H1 (cell line): ENCODE measurements around the gene NSG2. TPM values are rescaled to one million over a fixed set of nuclear protein-coding genes. Genes with fewer than 3 reads are reported as not detected.

Source experiments
- BACH1 ChIP-seq: IDR thresholded peaks from 2 replicates; pipeline ENCODE4 v1.6.1; 2012; ENCODE audit warnings: low read length, improper control_type of control experiment
- GTF2F1 ChIP-seq: IDR thresholded peaks from 2 replicates; pipeline ENCODE4 v1.6.1; 2012; ENCODE audit warnings: low read depth, low read length, improper control_type of control experiment, borderline replicate concordance
- KDM4A ChIP-seq: IDR thresholded peaks from one replicate; pipeline ENCODE4 v1.7.1; 2012; ENCODE audit warnings: low read depth, mild to moderate bottlenecking, moderate library complexity, low read length, inconsistent platforms; ENCODE audit not compliant: severe bottlenecking
- POLR2AphosphoS5 ChIP-seq: IDR thresholded peaks from 2 replicates; pipeline ENCODE4 v1.6.1; 2011; ENCODE audit warnings: low read depth, low read length
- RAD21 ChIP-seq, 2 experiments: IDR thresholded peaks in 1 of 2; conservative IDR thresholded peaks in 1 of 2; 2 replicates each; pipeline ENCODE4 v1.6.1; 2011; ENCODE audit warnings: low read depth in 2 of 2, low read length in 2 of 2, improper control_type of control experiment in 1 of 2, inconsistent platforms in 1 of 2, mild to moderate bottlenecking in 1 of 2, moderate library complexity in 1 of 2
- polyA plus RNA-seq, 7 experiments: library from polyadenylated mRNA; depleted of rRNA in 3 of 7; stranded (reverse) in 5 of 7; unstranded in 2 of 7; fragments of >200 nt in 5 of 7; fragments of 200-250 nt in 2 of 7; gene quantifications; 1 replicate in 5 of 7; 2 replicates in 1 of 7; 4 replicates in 1 of 7; pipeline versions ENCODE4 v1.2.1 to v1.2.3, GENCODE V29; 2011 to 2013; ENCODE audit warnings: missing spikeins in 2 of 7, mixed read lengths in 2 of 7
- total RNA-seq: library from RNA; stranded (reverse); fragmentation: NEBNext Ultra II Directional; extraction: Animal tissue kit (Norgen Biotek cat#: 25700); gene quantifications from 2 replicates; pipeline ENCODE4 v1.2.1, GENCODE V29; 2021

NSG2 gene
- total and polyA plus RNA-seq, 2 of the 8 experiments (the other 6 are each of a cell fraction or from before 2014, with no cell fraction given): 0.56 to 0.78 TPM

DNA sequence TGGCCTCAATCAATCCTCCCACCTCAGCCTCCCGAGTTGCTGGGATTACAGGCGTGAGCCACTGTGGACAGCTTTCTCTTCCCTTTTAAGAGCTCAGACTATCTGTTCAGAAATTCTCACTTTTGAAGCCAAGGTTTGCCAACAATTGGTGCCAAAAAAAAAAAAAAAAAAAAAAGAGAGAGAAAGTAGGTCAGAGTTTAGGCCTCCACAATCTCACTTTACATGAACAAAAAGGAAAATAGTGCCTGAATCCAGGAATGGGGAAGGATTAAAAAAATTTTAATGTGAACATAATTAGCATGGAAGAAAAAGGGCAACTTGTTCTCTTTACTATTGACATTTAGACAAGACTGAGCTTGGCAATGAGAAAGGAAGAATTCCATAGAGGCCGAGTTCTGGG is 94.1 kb downstream of the NSG2 start (continued):
- TF ChIP-seq GTF2F1: no peak
- no peak for TF ChIP-seq RAD21 (IDR thresholded peaks at IDR 0.05 in 1 of 2, conservative IDR thresholded peaks at IDR 0.05 in 1 of 2; ENCODE audit: low read depth in 2 of 2, low read length in 2 of 2)
- no peak for TF ChIP-seq BACH1
- no peak for TF ChIP-seq KDM4A
- no peak for TF ChIP-seq POLR2AphosphoS5
